CD14-positive monocyte (primary cell): ENCODE measurements around the gene STN1. TPM values are rescaled to one million over a fixed set of nuclear protein-coding genes. Genes with fewer than 3 reads are reported as not detected.
A peak's percentile ranks its signal among the peaks of the same experiment; 100 is the strongest.

ENCODE experiments used
- DNase-seq, 3 donors: peaks; one replicate each; pipeline ENCODE4 v3.0.0-alpha.2; 2011 to 2022
- H2AFZ ChIP-seq: 2 replicates; pipeline ENCODE4 v1.6.0; 2012; ENCODE audit warnings: mild to moderate bottlenecking, low read depth, low read length, inconsistent platforms; ENCODE audit not compliant: insufficient read depth, poor library complexity, severe bottlenecking
- H3K27ac ChIP-seq, 2 donors: 1 replicate in 1 of 2; 2 replicates in 1 of 2; pipeline ENCODE4 v1.5.1; 2012 to 2013; ENCODE audit warnings: low read length in 2 of 2, control low read depth in 1 of 2, inconsistent platforms in 1 of 2, low read depth in 1 of 2, mild to moderate bottlenecking in 1 of 2
- H3K27me3 ChIP-seq, 2 donors: one replicate each; pipeline versions ENCODE4 v1.6.0 to v1.6.1; 2011 to 2013; ENCODE audit warnings: low read length in 2 of 2; ENCODE audit not compliant: control insufficient read depth in 2 of 2, insufficient read depth in 2 of 2
- H3K36me3 ChIP-seq, 2 donors: replicated peaks in 1 of 2; 1 replicate in 1 of 2; 2 replicates in 1 of 2; pipeline versions ENCODE4 v1.5.1 to v1.6.1; 2012 to 2013; ENCODE audit warnings: low read length in 2 of 2, control low read depth in 1 of 2, inconsistent platforms in 1 of 2, mild to moderate bottlenecking in 1 of 2; ENCODE audit not compliant: insufficient read depth in 2 of 2, control insufficient read depth in 1 of 2
- H3K4me1 ChIP-seq, 2 donors: 1 replicate in 1 of 2; 2 replicates in 1 of 2; pipeline versions ENCODE4 v1.5.1 to v1.6.1; 2012 to 2013; ENCODE audit warnings: low read length in 2 of 2, control low read depth in 1 of 2, inconsistent platforms in 1 of 2, mild to moderate bottlenecking in 1 of 2, moderate library complexity in 1 of 2; ENCODE audit not compliant: insufficient read depth in 2 of 2, control insufficient read depth in 1 of 2
- H3K4me2 ChIP-seq: replicated peaks from 2 replicates; pipeline ENCODE3; 2012; ENCODE audit warnings: low read length, moderate library complexity, mild to moderate bottlenecking; ENCODE audit not compliant: poor library complexity, severe bottlenecking; ENCODE audit errors: extremely low read depth
- H3K4me3 ChIP-seq, 3 experiments: fragments of 200-600 bp in 1 of 3; sonication (generic) in 1 of 3; replicated peaks in 1 of 3; 1 replicate in 2 of 3; 2 replicates in 1 of 3; pipeline ENCODE4 v1.5.1; 2011 to 2013; ENCODE audit warnings: low read length in 3 of 3, mild to moderate bottlenecking in 3 of 3, control low read depth in 2 of 3, low read depth in 2 of 3, inconsistent platforms in 1 of 3, moderate library complexity in 1 of 3
- H3K79me2 ChIP-seq: 2 replicates; pipeline ENCODE4 v1.6.0; 2012; ENCODE audit warnings: mild to moderate bottlenecking, control low read depth, inconsistent platforms, low read length, moderate library complexity; ENCODE audit not compliant: insufficient read depth
- H3K9ac ChIP-seq: 2 replicates; pipeline ENCODE4 v1.6.0; 2017; ENCODE audit warnings: low read length, mild to moderate bottlenecking; ENCODE audit not compliant: insufficient read depth, poor library complexity, severe bottlenecking
- H3K9me3 ChIP-seq, 2 donors: replicated peaks in 1 of 2; 1 replicate in 1 of 2; 2 replicates in 1 of 2; pipeline versions ENCODE4 v1.5.1 to v1.6.1; 2012 to 2013; ENCODE audit warnings: low read length in 2 of 2, control low read depth in 1 of 2; ENCODE audit not compliant: control insufficient read depth in 1 of 2, insufficient read depth in 1 of 2
- H4K20me1 ChIP-seq: 2 replicates; pipeline ENCODE4 v1.6.0; 2012; ENCODE audit warnings: mild to moderate bottlenecking, low read length, control low read depth, moderate library complexity; ENCODE audit not compliant: insufficient read depth
- H3K27ac Mint-ChIP-seq, 7 donors: one replicate each; pipeline ENCODE4 v1.8.0; 2020; ENCODE audit warnings: mild to moderate bottlenecking in 7 of 7, mixed read lengths in 7 of 7, moderate library complexity in 6 of 7, inconsistent platforms in 2 of 7
- H3K27me3 Mint-ChIP-seq, 3 donors: one replicate each; pipeline ENCODE4 v1.8.0; 2021 to 2022; ENCODE audit warnings: low read depth in 3 of 3, mild to moderate bottlenecking in 3 of 3, mixed read lengths in 3 of 3, moderate library complexity in 3 of 3, inconsistent platforms in 1 of 3
- H3K36me3 Mint-ChIP-seq, 2 donors: one replicate each; pipeline ENCODE4 v1.8.0; 2020; ENCODE audit warnings: mixed read lengths in 2 of 2, inconsistent platforms in 1 of 2, mild to moderate bottlenecking in 1 of 2
- H3K4me1 Mint-ChIP-seq: one replicate; pipeline ENCODE4 v1.8.0; 2020; ENCODE audit warnings: mild to moderate bottlenecking, mixed read lengths
- H3K4me3 Mint-ChIP-seq, 2 donors: one replicate each; pipeline ENCODE4 v1.8.0; 2020; ENCODE audit warnings: mild to moderate bottlenecking in 2 of 2, mixed read lengths in 2 of 2, moderate library complexity in 1 of 2
- H3K9me3 Mint-ChIP-seq, 7 donors: one replicate each; pipeline ENCODE4 v1.8.0; 2020 to 2022; ENCODE audit warnings: mixed read lengths in 7 of 7, mild to moderate bottlenecking in 6 of 7, moderate library complexity in 6 of 7, inconsistent platforms in 2 of 7
- CTCF ChIP-seq: fragments of 200-600 bp; IDR thresholded peaks from one replicate; pipeline ENCODE4 v1.8.0; 2022; ENCODE audit warnings: antibody characterized with exemption, mild to moderate bottlenecking
- WGBS: methylation state at CpG from one replicate; pipeline ENCODE4 v1.1.5; 2013; ENCODE audit warnings: missing lambda C conversion rate; ENCODE audit not compliant: insufficient coverage; 5-methylcytosine and 5-hydroxymethylcytosine counted together
- intact Hi-C, 2 donors: fragments of 100-400 bp; cut with micrococcal nuclease; formaldehyde crosslinking; loops; one replicate each; pipeline versions ENCODE4 v1.15.0 to v1.15.1; 2023
- polyA plus RNA-seq, 3 donors: library from polyadenylated mRNA; depleted of rRNA in 1 of 3; unstranded in 2 of 3; stranded (reverse) in 1 of 3; fragments of 300-500 nt in 2 of 3; fragments of >200 nt in 1 of 3; fragmentation: Illumina TruSeq in 2 of 3; gene quantifications; 1 replicate in 2 of 3; 2 replicates in 1 of 3; pipeline ENCODE4 v1.2.3, GENCODE V29; 2012 to 2021

STN1 gene
- polyA plus RNA-seq, 3 donors = 19.3 to 37.4 (median 35.9) TPM

- Histone ChIP-seq H3K36me3 (no peaks in the 10 kb centered on the region), H2AFZ (no peak overlapping the region), H3K9ac (no peak overlapping the region), H3K79me2 (no peaks in the 10 kb centered on the region), H3K4me3 (no peak overlapping the region), H3K4me2 (no peak overlapping the region), H3K9me3 (peaks cover 0 to 8% of the 10 kb centered on the region in 2 donors), H3K4me1 (no peaks in the 10 kb centered on the region), H3K27ac (no peak overlapping the region), H4K20me1 (no peaks in the 10 kb centered on the region), H3K27me3 (no peaks in the 10 kb centered on the region)
- Mint-ChIP-seq H3K4me3 (no peak overlapping the region), H3K9me3 (peaks cover 0 to 14% (median 9%) of the 10 kb centered on the region in 7 donors), H3K4me1 (no peaks in the 10 kb centered on the region), H3K27ac (peak overlapping the region in 1 of 7 donors; percentile 15), H3K36me3 (no peaks in the 10 kb centered on the region), H3K27me3 (peaks cover 0 to 3% (median 1%) of the 10 kb centered on the region in 3 donors)
- DNase-seq = no peak
- no peak for TF ChIP-seq CTCF
- intact Hi-C loops = no loop called here
- WGBS = 83% methylated on average over 19 of the region's 20 CpGs
Observed at GRCh38 chr10:103835096-103836050, 82.6 kb downstream of the STN1 start.

- H3K4me3 Mint-ChIP-seq = no peak overlapping the region
- H3K9ac ChIP-seq = no peak overlapping the region
- DNase-seq = no peak
- WGBS = 50% methylated on average over 2 of the region's 5 CpGs
- no peaks in the 10 kb centered on the region for H3K27me3 ChIP-seq
- peaks cover 0 to 14% (median 9%) of the 10 kb centered on the region in 7 donors for H3K9me3 Mint-ChIP-seq
- no peaks in the 10 kb centered on the region for H3K79me2 ChIP-seq
- H3K9me3 ChIP-seq = peaks cover 0 to 8% of the 10 kb centered on the region in 2 donors
- no peaks in the 10 kb centered on the region for H4K20me1 ChIP-seq
- no peak overlapping the region for H3K27ac ChIP-seq
- no peak overlapping the region for H3K4me3 ChIP-seq
- TF ChIP-seq CTCF = no peak
- intact Hi-C loops = no loop called here
- no peak overlapping the region for H3K4me2 ChIP-seq
- H3K27ac Mint-ChIP-seq = no peak overlapping the region
- no peaks in the 10 kb centered on the region for H3K36me3 Mint-ChIP-seq
- H3K27me3 Mint-ChIP-seq = peaks cover 0 to 3% (median 1%) of the 10 kb centered on the region in 3 donors
- no peaks in the 10 kb centered on the region for H3K4me1 ChIP-seq
- no peaks in the 10 kb centered on the region for H3K4me1 Mint-ChIP-seq
- H2AFZ ChIP-seq = no peak overlapping the region
- H3K36me3 ChIP-seq = no peaks in the 10 kb centered on the region
Observed at GRCh38 chr10:103834436-103835095, 83.4 kb downstream of the STN1 start.
